Prostate gland (tissue), 2 donors: ENCODE measurements around the gene SNX9. TPM values are rescaled to one million over a fixed set of nuclear protein-coding genes. Genes with fewer than 3 reads are reported as not detected.

ENCODE experiments used
- DNase-seq: peaks from one replicate; pipeline ENCODE4 v3.0.0-alpha.2; 2019; ENCODE audit warnings: low spot score
- H3K27ac ChIP-seq, 2 donors: fragments of 200-600 bp; sonication (generic); 2 replicates each; pipeline ENCODE4 v1.5.1; 2017 to 2019
- H3K27me3 ChIP-seq: fragments of 200-600 bp; sonication (generic); replicated peaks from 2 replicates; pipeline ENCODE4 v1.5.1; 2019; ENCODE audit not compliant: insufficient read depth
- H3K36me3 ChIP-seq, 2 donors: fragments of 200-600 bp; sonication (generic); 1 replicate in 1 of 2; 2 replicates in 1 of 2; pipeline versions ENCODE4 v1.5.1 to v1.8.1; 2017 to 2019
- H3K4me1 ChIP-seq: fragments of 200-600 bp; sonication (generic); replicated peaks from 2 replicates; pipeline ENCODE4 v1.5.1; 2019
- H3K4me3 ChIP-seq, 2 donors: fragments of 200-600 bp; sonication (generic); 2 replicates each; pipeline ENCODE4 v1.5.1; 2017 to 2019
- H3K9me3 ChIP-seq: fragments of 200-600 bp; sonication (generic); 2 replicates; pipeline ENCODE4 v1.5.1; 2017
- CTCF ChIP-seq, 4 experiments: fragments of 200-600 bp in 2 of 4; fragments of 450-650 bp in 2 of 4; sonication (generic) in 2 of 4; IDR thresholded peaks; 1 replicate in 3 of 4; 2 replicates in 1 of 4; pipeline ENCODE4 v1.5.1; 2016 to 2019; ENCODE audit warnings: antibody characterized with exemption in 4 of 4, mild to moderate bottlenecking in 2 of 4, moderate library complexity in 2 of 4
- POLR2A ChIP-seq: fragments of 450-650 bp; IDR thresholded peaks from one replicate; pipeline ENCODE4 v1.6.1; 2016; ENCODE audit warnings: antibody characterized with exemption, mild to moderate bottlenecking
- POLR2AphosphoS5 ChIP-seq: sonication (generic); formaldehyde crosslinking; IDR thresholded peaks from one replicate; pipeline ENCODE4 v1.6.1; 2017; ENCODE audit warnings: antibody characterized with exemption
- WGBS: methylation state at CpG from one replicate; pipeline ENCODE4 v1.1.5; 2018; 5-methylcytosine and 5-hydroxymethylcytosine counted together
- intact Hi-C: fragments of 100-400 bp; cut with DNase I; formaldehyde crosslinking; loops from one replicate; pipeline ENCODE4 v1.14.2; 2022
- total RNA-seq, 2 donors: library from RNA; depleted of rRNA; stranded (reverse); fragments of >200 nt; gene quantifications; one replicate each; pipeline ENCODE4 v1.1.0, GENCODE V29; 2016

Gene SNX9
- total RNA-seq, 2 donors from 2014 or later, result 39.2 to 40.6 TPM

GRCh38 chr6:157953580-157954091, 130.6 kb downstream of the SNX9 start:
- Histone ChIP-seq H3K27ac (peak overlapping the region; percentile 59 to 64), H3K4me3 (no peak overlapping the region), H3K4me1 (peaks cover 4% of the 10 kb centered on the region)

GRCh38 chr6:157954150-157955117, 131.4 kb downstream of the SNX9 start:
- no peaks in the 10 kb centered on the region for H3K27me3 ChIP-seq
- H3K36me3 ChIP-seq, result no peaks in the 10 kb centered on the region
- peak overlapping the region; percentile 2 to 24 for H3K4me3 ChIP-seq
- intact Hi-C loops, result no loop called here
- H3K27ac ChIP-seq, result peak overlapping the region; percentile 59 to 64
- peaks cover 4% of the 10 kb centered on the region for H3K4me1 ChIP-seq
- WGBS, result 33% methylated on average over 34 of the region's 34 CpGs
- peak; percentile 64 for DNase-seq
- TF ChIP-seq POLR2A, result no peak
- no peak for TF ChIP-seq CTCF (IDR thresholded peaks at IDR 0.05)
- TF ChIP-seq POLR2AphosphoS5, result peak; percentile 70
- no peaks in the 10 kb centered on the region for H3K9me3 ChIP-seq

More at GRCh38 chr6:157953580-157954091, 130.6 kb downstream of the SNX9 start:
- Histone ChIP-seq H3K27me3 (no peaks in the 10 kb centered on the region), H3K9me3 (no peaks in the 10 kb centered on the region), H3K36me3 (no peaks in the 10 kb centered on the region)
- WGBS, result 75% methylated on average over 7 of the region's 7 CpGs
- DNase-seq, result no peak
- no peak for TF ChIP-seq POLR2AphosphoS5
- intact Hi-C loops, result no loop called here

GRCh38 chr6:157955675-157956074, 132.6 kb downstream of the SNX9 start:
- Histone ChIP-seq H3K9me3 (no peaks in the 10 kb centered on the region), H3K27ac (no peak overlapping the region), H3K4me1 (peaks cover 4% of the 10 kb centered on the region), H3K27me3 (no peaks in the 10 kb centered on the region), H3K36me3 (no peaks in the 10 kb centered on the region), H3K4me3 (no peak overlapping the region)
- TF ChIP-seq POLR2A (no peak), CTCF (IDR thresholded peaks at IDR 0.05) (no peak), POLR2AphosphoS5 (no peak)
- WGBS, result 96% methylated on average over 6 of the region's 6 CpGs
- intact Hi-C loops, result no loop called here
- DNase-seq, result no peak

GRCh38 chr6:157956171-157956730, 133.2 kb downstream of the SNX9 start:
- no peaks in the 10 kb centered on the region for H3K27me3 ChIP-seq
- no peaks in the 10 kb centered on the region for H3K36me3 ChIP-seq
- H3K4me3 ChIP-seq, result no peak overlapping the region
- H3K9me3 ChIP-seq, result no peaks in the 10 kb centered on the region
- WGBS, result 94% methylated on average over 12 of the region's 12 CpGs
- no peak overlapping the region for H3K27ac ChIP-seq
- DNase-seq, result no peak
- H3K4me1 ChIP-seq, result peaks cover 4% of the 10 kb centered on the region
- TF ChIP-seq CTCF (IDR thresholded peaks at IDR 0.05), result no peak
- no peak for TF ChIP-seq POLR2A
- TF ChIP-seq POLR2AphosphoS5, result no peak
- intact Hi-C loops, result no loop called here

- Histone ChIP-seq H3K4me1 (no peaks in the 10 kb centered on the region), H3K9me3 (no peaks in the 10 kb centered on the region), H3K4me3 (no peak overlapping the region), H3K27me3 (no peaks in the 10 kb centered on the region), H3K36me3 (no peaks in the 10 kb centered on the region), H3K27ac (no peak overlapping the region)
- intact Hi-C loops, result no loop called here
- 100% methylated on average over 1 of the region's 1 CpG for WGBS
- DNase-seq, result no peak
- TF ChIP-seq CTCF (IDR thresholded peaks at IDR 0.05), result no peak
- no peak for TF ChIP-seq POLR2AphosphoS5
- no peak for TF ChIP-seq POLR2A
Measured at GRCh38 chr6:157959451-157960227, 136.6 kb downstream of the SNX9 start.
